Measurements from ENCODE around the gene USP20.

DNA sequence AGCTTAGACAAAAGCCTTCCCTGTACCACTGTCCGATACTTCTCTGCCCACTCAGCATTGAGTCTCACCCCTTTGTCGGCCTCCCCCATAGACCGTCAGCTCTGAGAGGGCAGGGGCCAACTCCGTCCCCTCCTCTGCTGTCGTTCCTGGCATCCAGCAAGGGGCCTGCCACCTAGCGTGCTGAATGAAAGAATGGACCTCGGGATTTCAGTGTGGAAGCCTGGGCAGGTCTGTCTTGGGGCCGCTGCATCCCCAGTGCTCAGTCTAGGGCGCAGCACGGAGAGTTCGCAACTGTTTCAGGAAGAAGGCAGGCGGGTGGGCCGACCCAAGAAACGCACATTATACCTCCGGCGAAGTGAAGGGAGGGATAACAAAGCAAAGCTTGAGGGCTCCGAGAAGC is 33.8 kb upstream of the USP20 start:
- TF ChIP-seq, protein P1, sequence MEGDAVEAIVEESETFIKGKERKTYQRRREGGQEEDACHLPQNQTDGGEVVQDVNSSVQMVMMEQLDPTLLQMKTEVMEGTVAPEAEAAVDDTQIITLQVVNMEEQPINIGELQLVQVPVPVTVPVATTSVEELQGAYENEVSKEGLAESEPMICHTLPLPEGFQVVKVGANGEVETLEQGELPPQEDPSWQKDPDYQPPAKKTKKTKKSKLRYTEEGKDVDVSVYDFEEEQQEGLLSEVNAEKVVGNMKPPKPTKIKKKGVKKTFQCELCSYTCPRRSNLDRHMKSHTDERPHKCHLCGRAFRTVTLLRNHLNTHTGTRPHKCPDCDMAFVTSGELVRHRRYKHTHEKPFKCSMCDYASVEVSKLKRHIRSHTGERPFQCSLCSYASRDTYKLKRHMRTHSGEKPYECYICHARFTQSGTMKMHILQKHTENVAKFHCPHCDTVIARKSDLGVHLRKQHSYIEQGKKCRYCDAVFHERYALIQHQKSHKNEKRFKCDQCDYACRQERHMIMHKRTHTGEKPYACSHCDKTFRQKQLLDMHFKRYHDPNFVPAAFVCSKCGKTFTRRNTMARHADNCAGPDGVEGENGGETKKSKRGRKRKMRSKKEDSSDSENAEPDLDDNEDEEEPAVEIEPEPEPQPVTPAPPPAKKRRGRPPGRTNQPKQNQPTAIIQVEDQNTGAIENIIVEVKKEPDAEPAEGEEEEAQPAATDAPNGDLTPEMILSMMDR (IDR thresholded peaks at IDR 0.05): no peak
- TF ChIP-seq POLR2A (IDR thresholded peaks at IDR 0.05): no peak

Measured in thyroid gland (tissue), 4 donors.